ENCODE data around the gene HTR1D. TPM values are rescaled to one million over a fixed set of nuclear protein-coding genes. Genes with fewer than 3 reads are reported as not detected.
A peak's percentile ranks its signal among the peaks of the same experiment; 100 is the strongest.
"Not testable (repeated sequence)": the region's sequence is repeated elsewhere in the genome, so short reads cannot be mapped to it uniquely, and the experiment has no call there.

Gene HTR1D
- polyA plus RNA-seq, 4 donors = 0.21 to 11.3 (median 6.2) TPM

GRCh38 chr1:23224739-23225648, 7.7 kb upstream of the HTR1D start:
- peaks cover 0 to 9% (median 5%) of the 10 kb centered on the region in 3 donors for H3K4me1 ChIP-seq (ENCODE audit: control insufficient read depth in 3 of 3, insufficient read depth in 2 of 3, low read depth in 1 of 3, low read length in 2 of 3)
- no peak overlapping the region for H3K4me3 ChIP-seq (ENCODE audit: low read depth in 1 of 3, low read length in 3 of 3)
- H3K36me3 ChIP-seq (ENCODE audit: control insufficient read depth in 3 of 3, insufficient read depth in 2 of 3, low read depth in 1 of 3, low read length in 3 of 3) = no peaks in the 10 kb centered on the region
- peak overlapping the region in 2 of 3 donors; percentile 78 to 89 for H3K27ac ChIP-seq (ENCODE audit: low read depth in 1 of 3, low read length in 2 of 3)
- DNase-seq (peak; percentile 64 to 98), FAIRE-seq (no peak)
- peaks cover 0 to 6% (median 0%) of the 10 kb centered on the region in 3 donors for H3K27me3 ChIP-seq (ENCODE audit: control insufficient read depth in 3 of 3, insufficient read depth in 3 of 3, low read length in 3 of 3)
- 12 to 22% (median 20%) methylated on average over 17 of the region's 17 CpGs for WGBS, 3 donors
- H3K9me3 ChIP-seq (ENCODE audit: control insufficient read depth in 2 of 2, insufficient read depth in 1 of 2, low read depth in 1 of 2, low read length in 1 of 2) = peaks cover 0 to 9% of the 10 kb centered on the region in 2 donors

GRCh38 chr1:23223963-23224362, 6.7 kb upstream of the HTR1D start:
- not testable (repeated sequence) for FAIRE-seq; H3K9me3 ChIP-seq (ENCODE audit: control insufficient read depth in 2 of 2, insufficient read depth in 1 of 2, low read depth in 1 of 2, low read length in 1 of 2); DNase-seq; H3K4me1 ChIP-seq (ENCODE audit: control insufficient read depth in 3 of 3, insufficient read depth in 2 of 3, low read depth in 1 of 3, low read length in 2 of 3); H3K27ac ChIP-seq (ENCODE audit: low read depth in 1 of 3, low read length in 2 of 3); H3K4me3 ChIP-seq (ENCODE audit: low read depth in 1 of 3, low read length in 3 of 3); H3K36me3 ChIP-seq (ENCODE audit: control insufficient read depth in 3 of 3, insufficient read depth in 2 of 3, low read depth in 1 of 3, low read length in 3 of 3)
- peaks cover 0 to 13% (median 0%) of the 10 kb centered on the region in 3 donors for H3K27me3 ChIP-seq (ENCODE audit: control insufficient read depth in 3 of 3, insufficient read depth in 3 of 3, low read length in 3 of 3)
- 74 to 85% (median 76%) methylated on average over 6 of the region's 6 CpGs for WGBS, 3 donors

DNA sequence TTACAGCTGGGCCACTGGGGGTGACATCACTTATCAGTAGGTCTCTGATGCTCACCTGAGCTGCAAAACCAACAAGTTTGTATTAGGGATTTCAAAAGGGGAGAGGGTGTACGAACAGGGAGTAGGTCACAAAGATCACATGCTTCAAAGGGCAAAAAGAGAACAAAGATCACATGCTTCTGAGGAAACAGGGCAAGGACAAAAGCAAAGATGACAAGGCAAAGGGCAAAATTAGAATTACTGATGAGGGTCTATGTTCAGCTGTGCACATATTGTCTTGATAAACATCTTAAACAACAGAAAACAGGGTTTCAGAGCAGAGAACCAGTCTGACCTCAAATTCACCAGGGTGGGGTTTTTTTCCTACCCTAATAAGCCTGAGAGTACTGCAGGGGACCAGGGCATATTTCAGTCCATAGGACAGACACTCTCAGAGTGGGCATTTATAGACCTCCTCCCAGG, 6.2 kb upstream of the HTR1D start:
- not testable (repeated sequence) for H3K27ac ChIP-seq (ENCODE audit: low read depth in 1 of 3, low read length in 2 of 3); H3K4me3 ChIP-seq (ENCODE audit: low read depth in 1 of 3, low read length in 3 of 3); H3K4me1 ChIP-seq (ENCODE audit: control insufficient read depth in 3 of 3, insufficient read depth in 2 of 3, low read depth in 1 of 3, low read length in 2 of 3); FAIRE-seq; H3K9me3 ChIP-seq (ENCODE audit: control insufficient read depth in 2 of 2, insufficient read depth in 1 of 2, low read depth in 1 of 2, low read length in 1 of 2); H3K36me3 ChIP-seq (ENCODE audit: control insufficient read depth in 3 of 3, insufficient read depth in 2 of 3, low read depth in 1 of 3, low read length in 3 of 3)
- 4 to 34% (median 10%) methylated on average over 1 of the region's 1 CpG for WGBS, 3 donors
- DNase-seq = peak in 1 of 2 donors; percentile 39
- H3K27me3 ChIP-seq (ENCODE audit: control insufficient read depth in 3 of 3, insufficient read depth in 3 of 3, low read length in 3 of 3) = peaks cover 0 to 17% (median 0%) of the 10 kb centered on the region in 3 donors

- Histone ChIP-seq H3K4me3 (ENCODE audit: low read depth in 1 of 3, low read length in 3 of 3) (no peak overlapping the region), H3K36me3 (ENCODE audit: control insufficient read depth in 3 of 3, insufficient read depth in 2 of 3, low read depth in 1 of 3, low read length in 3 of 3) (no peaks in the 10 kb centered on the region), H3K27ac (ENCODE audit: low read depth in 1 of 3, low read length in 2 of 3) (no peak overlapping the region), H3K27me3 (ENCODE audit: control insufficient read depth in 3 of 3, insufficient read depth in 3 of 3, low read length in 3 of 3) (peaks cover 0 to 25% (median 0%) of the 10 kb centered on the region in 3 donors), H3K9me3 (ENCODE audit: control insufficient read depth in 2 of 2, insufficient read depth in 1 of 2, low read depth in 1 of 2, low read length in 1 of 2) (peaks cover 0 to 9% of the 10 kb centered on the region in 2 donors), H3K4me1 (ENCODE audit: control insufficient read depth in 3 of 3, insufficient read depth in 2 of 3, low read depth in 1 of 3, low read length in 2 of 3) (peaks cover 0 to 10% (median 5%) of the 10 kb centered on the region in 3 donors)
- WGBS, 3 donors = 82 to 84% (median 83%) methylated on average over 3 of the region's 3 CpGs
- FAIRE-seq = no peak
- no peak for DNase-seq
These were observed 5.4 kb upstream of the HTR1D start for GRCh38 chr1:23222742-23223141.

DNA sequence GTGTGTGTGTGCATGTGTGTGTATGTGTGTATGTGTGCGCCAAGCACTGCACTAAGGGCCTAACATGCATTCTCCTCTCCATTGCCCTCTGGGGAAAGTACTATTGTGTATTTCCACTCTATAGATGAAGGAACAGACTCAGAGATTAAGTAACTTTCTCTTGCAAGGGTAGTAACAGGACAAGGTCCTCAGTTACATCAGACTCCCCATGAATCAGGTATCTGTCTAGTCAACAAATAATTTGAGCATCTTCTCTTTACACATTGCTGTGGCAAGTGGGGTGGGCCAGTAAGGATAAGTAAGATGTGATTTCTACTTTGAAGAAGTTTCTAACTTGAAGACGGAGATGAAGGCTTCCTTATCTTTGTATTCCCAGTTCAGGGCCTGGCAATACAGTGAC, 5.0 kb upstream of the HTR1D start:
- Histone ChIP-seq H3K27ac (ENCODE audit: low read depth in 1 of 3, low read length in 2 of 3) (no peak overlapping the region), H3K9me3 (ENCODE audit: control insufficient read depth in 2 of 2, insufficient read depth in 1 of 2, low read depth in 1 of 2, low read length in 1 of 2) (peaks cover 0 to 9% of the 10 kb centered on the region in 2 donors), H3K36me3 (ENCODE audit: control insufficient read depth in 3 of 3, insufficient read depth in 2 of 3, low read depth in 1 of 3, low read length in 3 of 3) (no peaks in the 10 kb centered on the region), H3K4me1 (ENCODE audit: control insufficient read depth in 3 of 3, insufficient read depth in 2 of 3, low read depth in 1 of 3, low read length in 2 of 3) (peaks cover 0 to 13% (median 5%) of the 10 kb centered on the region in 3 donors), H3K4me3 (ENCODE audit: low read depth in 1 of 3, low read length in 3 of 3) (no peak overlapping the region), H3K27me3 (ENCODE audit: control insufficient read depth in 3 of 3, insufficient read depth in 3 of 3, low read length in 3 of 3) (peaks cover 0 to 29% (median 0%) of the 10 kb centered on the region in 3 donors)
- no peak for FAIRE-seq
- WGBS, 3 donors = 88 to 90% (median 88%) methylated on average over 2 of the region's 2 CpGs
- no peak for DNase-seq

GRCh38 chr1:23221107-23221506, 3.8 kb upstream of the HTR1D start:
- 59 to 72% (median 68%) methylated on average over 2 of the region's 2 CpGs for WGBS, 3 donors
- Histone ChIP-seq H3K4me3 (ENCODE audit: low read depth in 1 of 3, low read length in 3 of 3) (no peak overlapping the region), H3K36me3 (ENCODE audit: control insufficient read depth in 3 of 3, insufficient read depth in 2 of 3, low read depth in 1 of 3, low read length in 3 of 3) (no peaks in the 10 kb centered on the region), H3K9me3 (ENCODE audit: control insufficient read depth in 2 of 2, insufficient read depth in 1 of 2, low read depth in 1 of 2, low read length in 1 of 2) (peaks cover 0 to 9% of the 10 kb centered on the region in 2 donors), H3K27me3 (ENCODE audit: control insufficient read depth in 3 of 3, insufficient read depth in 3 of 3, low read length in 3 of 3) (peaks cover 0 to 38% (median 2%) of the 10 kb centered on the region in 3 donors), H3K4me1 (ENCODE audit: control insufficient read depth in 3 of 3, insufficient read depth in 2 of 3, low read depth in 1 of 3, low read length in 2 of 3) (peaks cover 2 to 13% (median 5%) of the 10 kb centered on the region in 3 donors), H3K27ac (ENCODE audit: low read depth in 1 of 3, low read length in 2 of 3) (no peak overlapping the region)
- FAIRE-seq (no peak), DNase-seq (no peak)

GRCh38 chr1:23216771-23217420, 406 bp downstream of the HTR1D start:
- H3K9me3 ChIP-seq (ENCODE audit: control insufficient read depth in 2 of 2, insufficient read depth in 1 of 2, low read depth in 1 of 2, low read length in 1 of 2) = peaks cover 0 to 3% of the 10 kb centered on the region in 2 donors
- H3K4me3 ChIP-seq (ENCODE audit: low read depth in 1 of 3, low read length in 3 of 3) = peak overlapping the region in 1 of 3 donors; percentile 97
- no peak for FAIRE-seq
- H3K4me1 ChIP-seq (ENCODE audit: control insufficient read depth in 3 of 3, insufficient read depth in 2 of 3, low read depth in 1 of 3, low read length in 2 of 3) = peaks cover 0 to 5% (median 2%) of the 10 kb centered on the region in 3 donors
- peak; percentile 40 to 54 for DNase-seq
- H3K27me3 ChIP-seq (ENCODE audit: control insufficient read depth in 3 of 3, insufficient read depth in 3 of 3, low read length in 3 of 3) = peaks cover 0 to 50% (median 9%) of the 10 kb centered on the region in 3 donors
- WGBS, 3 donors = 1% methylated on average over 18 to 78 of the region's 78 CpGs
- no peaks in the 10 kb centered on the region for H3K36me3 ChIP-seq (ENCODE audit: control insufficient read depth in 3 of 3, insufficient read depth in 2 of 3, low read depth in 1 of 3, low read length in 3 of 3)
- H3K27ac ChIP-seq (ENCODE audit: low read depth in 1 of 3, low read length in 2 of 3) = peak overlapping the region in 1 of 3 donors; percentile 75

- Histone ChIP-seq H3K27me3 (ENCODE audit: control insufficient read depth in 3 of 3, insufficient read depth in 3 of 3, low read length in 3 of 3) (peaks cover 0 to 52% (median 9%) of the 10 kb centered on the region in 3 donors), H3K9me3 (ENCODE audit: control insufficient read depth in 2 of 2, insufficient read depth in 1 of 2, low read depth in 1 of 2, low read length in 1 of 2) (peaks cover 0 to 3% of the 10 kb centered on the region in 2 donors), H3K4me1 (ENCODE audit: control insufficient read depth in 3 of 3, insufficient read depth in 2 of 3, low read depth in 1 of 3, low read length in 2 of 3) (peaks cover 0 to 5% (median 2%) of the 10 kb centered on the region in 3 donors), H3K4me3 (ENCODE audit: low read depth in 1 of 3, low read length in 3 of 3) (peak overlapping the region in 1 of 3 donors; percentile 97), H3K36me3 (ENCODE audit: control insufficient read depth in 3 of 3, insufficient read depth in 2 of 3, low read depth in 1 of 3, low read length in 3 of 3) (no peaks in the 10 kb centered on the region), H3K27ac (ENCODE audit: low read depth in 1 of 3, low read length in 2 of 3) (no peak overlapping the region)
- 71 to 80% (median 75%) methylated on average over 3 of the region's 3 CpGs for WGBS, 3 donors
- DNase-seq (peak in 1 of 2 donors; percentile 17), FAIRE-seq (no peak)
These were observed 1.4 kb downstream of the HTR1D start for GRCh38 chr1:23215751-23216449.
